Mesothelial cell of epicardium (in vitro differentiated cells): Measurements from ENCODE around the gene SAMD4B. TPM values are rescaled to one million over a fixed set of nuclear protein-coding genes. Genes with fewer than 3 reads are reported as not detected.

Experiments
- DNase-seq, 2 experiments: peaks; one replicate each; pipeline ENCODE4 v3.0.0; 2021; ENCODE audit warnings: low spot score in 2 of 2; ENCODE audit not compliant: unreplicated experiment in 2 of 2
- H3K27ac Mint-ChIP-seq: 2 replicates; pipeline ENCODE4 v1.8.0; 2021; ENCODE audit warnings: mixed read lengths
- H3K27me3 Mint-ChIP-seq: 2 replicates; pipeline ENCODE4 v1.8.0; 2021; ENCODE audit warnings: low read depth, mixed read lengths
- H3K36me3 Mint-ChIP-seq: 2 replicates; pipeline ENCODE4 v1.8.0; 2021; ENCODE audit warnings: mixed read lengths
- H3K4me1 Mint-ChIP-seq: 2 replicates; pipeline ENCODE4 v1.8.0; 2021; ENCODE audit warnings: mixed read lengths
- H3K4me3 Mint-ChIP-seq: 2 replicates; pipeline ENCODE4 v1.8.0; 2021; ENCODE audit warnings: mild to moderate bottlenecking, moderate library complexity, mixed read lengths
- H3K9me3 Mint-ChIP-seq: 2 replicates; pipeline ENCODE4 v1.8.0; 2021; ENCODE audit warnings: mixed read lengths
- total RNA-seq: library from RNA; stranded (reverse); gene quantifications from 3 replicates; pipeline ENCODE4 v1.2.1, GENCODE V29; 2021
- TF ChIP-seq, protein P1 (sequence below): fragments of 200-600 bp; sonication (generic); IDR thresholded peaks from one replicate; pipeline ENCODE4 v1.5.0; 2021; ENCODE audit warnings: antibody characterized with exemption; ENCODE audit not compliant: unreplicated experiment

The SAMD4B gene
- total RNA-seq, 1 donor from 2014 or later, result 128 TPM

DNA sequence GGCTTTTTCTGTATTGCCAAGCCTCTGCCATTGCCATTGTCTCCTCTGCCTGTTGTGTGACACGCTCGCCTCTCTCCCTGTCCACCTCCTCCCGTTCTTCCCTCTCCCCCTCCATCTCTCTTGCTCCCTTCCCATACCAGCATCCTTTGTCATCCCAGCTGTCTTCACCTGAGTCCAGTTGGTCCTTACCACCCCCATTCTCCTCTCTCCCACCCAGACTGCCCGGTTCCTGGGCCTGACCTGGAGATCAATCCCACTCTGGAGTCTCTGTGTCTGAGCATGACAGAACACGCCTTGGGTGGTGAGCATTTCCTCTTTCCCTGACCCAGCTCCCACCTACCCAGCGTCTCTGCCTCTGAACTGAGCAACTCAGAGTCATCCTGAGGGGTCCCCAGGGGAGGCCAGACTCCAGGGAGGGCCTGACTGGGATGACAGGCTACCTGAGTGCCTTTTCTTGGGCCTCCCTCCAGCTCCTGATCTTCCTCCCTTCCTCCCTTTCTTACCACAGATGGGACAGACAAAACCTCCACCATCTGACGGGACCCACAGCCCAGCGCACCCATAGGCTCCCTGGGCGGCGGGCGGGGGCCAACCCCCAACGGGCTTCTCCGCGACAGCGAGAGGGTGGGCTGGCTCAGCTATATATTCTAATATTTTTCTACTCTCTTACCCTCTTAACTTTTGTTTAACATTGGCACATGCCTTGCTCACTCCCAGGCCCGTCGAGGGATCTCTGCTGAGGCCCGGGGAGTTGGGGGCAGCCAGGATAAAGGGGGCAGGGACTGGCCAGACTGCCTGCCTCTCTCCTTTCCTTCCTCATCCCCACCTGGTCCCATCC, 41.0 kb downstream of the SAMD4B start:
- Mint-ChIP-seq H3K27me3 (no peaks in the 10 kb centered on the region), H3K4me3 (no peak overlapping the region), H3K36me3 (peaks cover 42% of the 10 kb centered on the region), H3K9me3 (no peaks in the 10 kb centered on the region), H3K4me1 (no peaks in the 10 kb centered on the region), H3K27ac (no peak overlapping the region)
- DNase-seq, result no peak
- TF ChIP-seq, protein P1, sequence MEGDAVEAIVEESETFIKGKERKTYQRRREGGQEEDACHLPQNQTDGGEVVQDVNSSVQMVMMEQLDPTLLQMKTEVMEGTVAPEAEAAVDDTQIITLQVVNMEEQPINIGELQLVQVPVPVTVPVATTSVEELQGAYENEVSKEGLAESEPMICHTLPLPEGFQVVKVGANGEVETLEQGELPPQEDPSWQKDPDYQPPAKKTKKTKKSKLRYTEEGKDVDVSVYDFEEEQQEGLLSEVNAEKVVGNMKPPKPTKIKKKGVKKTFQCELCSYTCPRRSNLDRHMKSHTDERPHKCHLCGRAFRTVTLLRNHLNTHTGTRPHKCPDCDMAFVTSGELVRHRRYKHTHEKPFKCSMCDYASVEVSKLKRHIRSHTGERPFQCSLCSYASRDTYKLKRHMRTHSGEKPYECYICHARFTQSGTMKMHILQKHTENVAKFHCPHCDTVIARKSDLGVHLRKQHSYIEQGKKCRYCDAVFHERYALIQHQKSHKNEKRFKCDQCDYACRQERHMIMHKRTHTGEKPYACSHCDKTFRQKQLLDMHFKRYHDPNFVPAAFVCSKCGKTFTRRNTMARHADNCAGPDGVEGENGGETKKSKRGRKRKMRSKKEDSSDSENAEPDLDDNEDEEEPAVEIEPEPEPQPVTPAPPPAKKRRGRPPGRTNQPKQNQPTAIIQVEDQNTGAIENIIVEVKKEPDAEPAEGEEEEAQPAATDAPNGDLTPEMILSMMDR, result no peak

DNA sequence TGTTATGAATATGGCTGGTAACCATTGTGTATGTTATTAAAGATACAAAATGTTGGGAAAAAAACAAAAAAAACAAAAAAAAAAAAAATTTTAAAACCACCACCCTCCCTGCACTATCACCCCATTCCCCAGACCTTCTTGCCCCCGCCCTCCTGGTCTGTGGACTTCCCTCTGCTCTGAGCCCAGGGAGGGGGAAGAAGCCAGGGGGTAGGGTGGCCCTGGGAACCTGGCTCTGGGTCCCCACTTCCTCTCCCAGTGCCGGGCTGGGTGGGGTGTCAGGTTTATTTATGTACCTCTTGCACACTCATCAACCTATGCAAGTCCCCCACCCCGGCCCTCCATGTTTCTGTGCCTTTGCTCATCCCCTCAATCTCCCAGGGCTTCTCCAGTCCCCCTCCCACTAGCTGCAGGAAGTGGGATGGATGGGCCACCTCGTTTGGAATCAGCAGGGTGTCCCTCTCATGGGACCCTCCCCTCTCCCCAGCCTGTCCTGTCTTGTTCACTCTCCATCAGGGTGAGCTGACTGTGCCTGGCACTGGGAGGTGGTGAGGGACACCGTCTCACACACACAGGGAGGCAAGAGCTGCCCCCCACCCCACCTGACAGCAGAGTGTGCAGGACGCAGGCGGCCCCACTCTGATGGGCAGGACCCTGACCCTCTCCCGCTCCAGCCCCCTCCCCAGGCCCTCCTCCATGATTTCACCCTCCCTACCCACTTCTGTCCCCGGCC, 42.8 kb downstream of the SAMD4B start:
- Mint-ChIP-seq H3K27ac (no peak overlapping the region), H3K9me3 (no peaks in the 10 kb centered on the region), H3K27me3 (no peaks in the 10 kb centered on the region), H3K36me3 (peaks cover 40% of the 10 kb centered on the region), H3K4me3 (no peak overlapping the region), H3K4me1 (peaks cover 2% of the 10 kb centered on the region)
- no peak for DNase-seq
- TF ChIP-seq, protein P1, result no peak

DNA sequence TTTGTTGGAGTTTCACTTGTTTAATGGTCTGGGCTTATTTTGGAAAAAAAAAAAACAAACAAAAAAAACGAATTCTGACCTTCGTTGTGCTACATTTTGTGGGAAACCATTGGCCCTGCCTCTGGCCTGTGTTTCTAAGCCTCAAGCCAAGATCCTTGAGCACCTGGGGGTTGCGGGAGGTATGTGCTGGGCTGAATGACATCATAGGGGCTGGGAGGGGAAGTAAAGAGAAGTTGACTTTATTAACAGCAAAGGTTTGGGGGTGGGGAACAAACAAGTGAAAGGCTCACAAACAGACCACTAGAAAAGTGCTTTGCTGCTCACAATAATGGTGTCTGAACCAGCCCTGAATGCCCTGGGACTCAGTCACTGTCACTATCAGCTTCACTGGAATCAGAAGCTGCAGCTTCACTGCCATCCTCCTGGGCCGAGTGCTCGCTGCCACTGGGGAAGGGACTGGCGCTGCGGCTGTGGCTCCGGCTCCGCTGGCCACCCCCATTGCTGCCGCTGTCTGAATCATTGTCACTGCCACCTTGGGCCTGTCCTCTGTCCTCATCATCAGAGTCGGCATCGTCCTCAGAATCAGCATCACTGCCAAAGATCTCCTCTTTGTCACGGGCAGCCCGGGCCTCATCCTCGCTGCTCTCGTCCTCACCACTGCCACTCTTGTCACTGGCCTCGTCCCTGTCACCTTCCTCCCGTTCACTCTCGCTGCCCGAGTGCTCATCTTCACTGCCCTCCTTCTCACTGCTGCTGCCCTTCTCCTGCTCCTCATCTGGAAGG, 43.6 kb downstream of the SAMD4B start:
- no peak for DNase-seq
- Mint-ChIP-seq H3K9me3 (no peaks in the 10 kb centered on the region), H3K36me3 (peaks cover 38% of the 10 kb centered on the region), H3K4me1 (peaks cover 7% of the 10 kb centered on the region), H3K4me3 (no peak overlapping the region), H3K27me3 (no peaks in the 10 kb centered on the region), H3K27ac (peak overlapping the region; percentile 61)
- TF ChIP-seq, protein P1, result no peak

DNA sequence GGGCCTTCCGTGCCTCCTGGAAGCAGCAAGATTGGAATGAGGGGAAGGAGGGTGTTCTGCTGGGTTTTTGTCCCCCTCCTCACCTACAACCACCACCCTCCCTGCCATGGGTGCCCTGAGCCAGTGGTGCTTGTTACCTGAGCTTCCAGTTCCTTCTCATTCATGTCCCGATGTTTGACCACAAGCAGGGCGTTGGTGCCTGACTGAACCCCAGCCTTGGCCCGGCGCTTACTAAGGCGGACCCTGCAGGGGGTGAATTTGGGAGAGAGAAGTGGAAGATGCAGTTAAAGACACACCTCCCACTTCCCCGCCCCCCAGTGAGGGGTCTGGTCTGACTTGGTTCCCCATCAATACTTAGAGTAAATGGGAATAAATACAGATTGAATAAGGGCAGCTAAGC, 44.3 kb downstream of the SAMD4B start:
- Mint-ChIP-seq H3K27me3 (no peaks in the 10 kb centered on the region), H3K4me3 (no peak overlapping the region), H3K9me3 (no peaks in the 10 kb centered on the region), H3K27ac (peak overlapping the region; percentile 8), H3K4me1 (peaks cover 12% of the 10 kb centered on the region), H3K36me3 (peaks cover 31% of the 10 kb centered on the region)
- no peak for DNase-seq
- TF ChIP-seq, protein P1, result no peak

DNA sequence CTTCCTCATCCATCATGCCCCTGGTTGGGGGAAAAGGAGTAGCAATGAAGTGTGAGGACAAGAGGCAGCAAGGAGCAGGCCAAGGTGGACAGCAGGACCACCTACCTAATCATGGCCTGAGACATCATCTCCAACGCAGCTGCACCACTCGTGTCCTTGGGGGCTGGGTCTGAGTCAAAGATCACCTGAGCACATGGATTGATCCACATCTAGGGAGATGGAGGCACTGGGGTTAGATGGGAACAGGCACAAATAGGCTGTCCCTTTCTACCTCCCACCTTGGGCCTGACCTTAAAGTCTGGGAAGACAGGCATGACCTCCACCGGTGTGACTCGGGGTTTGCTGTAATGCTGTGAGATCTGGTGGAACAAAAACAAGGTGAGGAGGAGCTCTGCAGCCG, 46.4 kb downstream of the SAMD4B start:
- TF ChIP-seq, protein P1, result no peak
- Mint-ChIP-seq H3K4me1 (peaks cover 18% of the 10 kb centered on the region), H3K4me3 (peak overlapping the region; percentile 44), H3K36me3 (peaks cover 21% of the 10 kb centered on the region), H3K27ac (peak overlapping the region; percentile 80), H3K9me3 (no peaks in the 10 kb centered on the region), H3K27me3 (no peaks in the 10 kb centered on the region)
- DNase-seq, result no peak
